Endothelial cell (in vitro differentiated cells): ENCODE data around the gene TMEM163. TPM values are rescaled to one million over a fixed set of nuclear protein-coding genes. Genes with fewer than 3 reads are reported as not detected.
A peak's percentile ranks its signal among the peaks of the same experiment; 100 is the strongest.

Experiments used
- DNase-seq: peaks from one replicate; pipeline ENCODE4 v3.0.0; 2021; ENCODE audit warnings: low spot score
- H3K27ac Mint-ChIP-seq: one replicate; pipeline ENCODE4 v1.8.0; 2021; ENCODE audit warnings: mixed read lengths, inconsistent platforms; ENCODE audit not compliant: unreplicated experiment
- H3K27me3 Mint-ChIP-seq: one replicate; pipeline ENCODE4 v1.8.0; 2021; ENCODE audit warnings: mild to moderate bottlenecking, moderate library complexity, mixed read lengths, inconsistent platforms; ENCODE audit not compliant: unreplicated experiment
- H3K36me3 Mint-ChIP-seq: one replicate; pipeline ENCODE4 v1.8.0; 2021; ENCODE audit warnings: mild to moderate bottlenecking, low read depth, mixed read lengths, inconsistent platforms; ENCODE audit not compliant: unreplicated experiment
- H3K4me1 Mint-ChIP-seq: one replicate; pipeline ENCODE4 v1.8.0; 2021; ENCODE audit warnings: mild to moderate bottlenecking, mixed read lengths, inconsistent platforms; ENCODE audit not compliant: unreplicated experiment
- H3K4me3 Mint-ChIP-seq: one replicate; pipeline ENCODE4 v1.8.0; 2021; ENCODE audit warnings: mild to moderate bottlenecking, mixed read lengths, inconsistent platforms; ENCODE audit not compliant: unreplicated experiment
- H3K9me3 Mint-ChIP-seq: one replicate; pipeline ENCODE4 v1.8.0; 2021; ENCODE audit warnings: mixed read lengths, inconsistent platforms; ENCODE audit not compliant: unreplicated experiment
- total RNA-seq: library from RNA; stranded (reverse); fragmentation: NEBNext Ultra II Directional; extraction: Animal tissue kit (Norgen Biotek cat#: 25700); gene quantifications from one replicate; pipeline ENCODE4 v1.2.1, GENCODE V29; 2021; ENCODE audit not compliant: unreplicated experiment
- TF ChIP-seq, protein P1 (sequence below): fragments of 200-600 bp; sonication (generic); IDR thresholded peaks from one replicate; pipeline ENCODE4 v1.5.0; 2021; ENCODE audit warnings: antibody characterized with exemption; ENCODE audit not compliant: unreplicated experiment

Gene TMEM163
- total RNA-seq, 1 donor from 2014 or later = 150 TPM

DNA sequence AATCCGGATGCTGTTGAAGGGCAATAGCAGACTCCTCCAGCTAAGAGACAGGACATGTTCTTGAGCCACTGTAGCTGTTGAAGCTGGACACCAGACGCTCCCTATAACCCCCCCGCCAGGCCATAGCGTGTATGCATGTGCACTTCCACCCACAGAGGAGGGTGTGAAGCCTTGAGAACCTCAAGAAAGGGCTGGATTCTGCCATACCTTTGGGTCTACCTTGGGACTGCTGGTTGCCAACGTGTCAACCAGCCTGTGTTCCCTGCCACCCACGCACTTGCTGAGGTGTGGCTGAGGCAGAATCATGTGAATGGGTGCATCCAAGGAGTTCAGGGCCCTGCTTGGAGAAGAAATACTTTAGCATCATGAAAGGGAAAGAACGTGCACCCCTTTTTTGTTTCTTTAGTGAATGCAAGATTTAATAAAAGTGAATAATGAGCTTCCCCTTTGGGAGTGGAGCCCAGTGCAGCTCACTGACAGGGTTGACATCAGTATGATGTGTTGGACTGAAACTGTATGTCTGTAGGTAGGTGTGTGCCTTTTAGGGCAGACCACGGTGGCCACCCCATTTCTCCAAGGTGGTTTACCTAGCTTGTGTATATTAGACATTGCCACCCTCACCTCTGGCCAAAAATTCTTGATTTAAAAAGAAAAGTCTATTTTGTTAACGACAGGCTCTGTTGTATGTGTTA is 266.6 kb downstream of the TMEM163 start:
- DNase-seq = no peak
- peak overlapping the region; percentile 11 for H3K27ac Mint-ChIP-seq

DNA sequence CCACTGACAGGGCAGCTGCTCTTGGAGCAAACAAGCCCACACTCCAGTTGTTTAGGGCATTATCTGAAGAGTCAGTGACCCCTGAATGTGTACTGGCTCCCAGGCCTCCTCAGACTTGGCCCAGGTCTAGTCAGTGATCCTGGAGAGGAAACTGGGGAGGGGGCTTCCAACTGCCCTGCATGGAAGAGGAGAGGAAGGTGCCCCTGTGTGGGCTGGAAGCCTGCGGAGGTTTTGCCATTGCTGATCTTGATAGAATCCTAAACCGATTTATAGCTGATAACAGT is 267.5 kb downstream of the TMEM163 start:
- TF ChIP-seq, protein P1, sequence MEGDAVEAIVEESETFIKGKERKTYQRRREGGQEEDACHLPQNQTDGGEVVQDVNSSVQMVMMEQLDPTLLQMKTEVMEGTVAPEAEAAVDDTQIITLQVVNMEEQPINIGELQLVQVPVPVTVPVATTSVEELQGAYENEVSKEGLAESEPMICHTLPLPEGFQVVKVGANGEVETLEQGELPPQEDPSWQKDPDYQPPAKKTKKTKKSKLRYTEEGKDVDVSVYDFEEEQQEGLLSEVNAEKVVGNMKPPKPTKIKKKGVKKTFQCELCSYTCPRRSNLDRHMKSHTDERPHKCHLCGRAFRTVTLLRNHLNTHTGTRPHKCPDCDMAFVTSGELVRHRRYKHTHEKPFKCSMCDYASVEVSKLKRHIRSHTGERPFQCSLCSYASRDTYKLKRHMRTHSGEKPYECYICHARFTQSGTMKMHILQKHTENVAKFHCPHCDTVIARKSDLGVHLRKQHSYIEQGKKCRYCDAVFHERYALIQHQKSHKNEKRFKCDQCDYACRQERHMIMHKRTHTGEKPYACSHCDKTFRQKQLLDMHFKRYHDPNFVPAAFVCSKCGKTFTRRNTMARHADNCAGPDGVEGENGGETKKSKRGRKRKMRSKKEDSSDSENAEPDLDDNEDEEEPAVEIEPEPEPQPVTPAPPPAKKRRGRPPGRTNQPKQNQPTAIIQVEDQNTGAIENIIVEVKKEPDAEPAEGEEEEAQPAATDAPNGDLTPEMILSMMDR = no peak
- Mint-ChIP-seq H3K4me1 (peaks cover 16% of the 10 kb centered on the region), H3K27ac (no peak overlapping the region), H3K9me3 (no peaks in the 10 kb centered on the region), H3K36me3 (peaks cover 55% of the 10 kb centered on the region), H3K4me3 (peak overlapping the region; percentile 65), H3K27me3 (peaks cover 31% of the 10 kb centered on the region)
- DNase-seq = no peak

More for the DNA sequence above, 266.6 kb downstream of the TMEM163 start:
- Mint-ChIP-seq H3K4me1 (peaks cover 13% of the 10 kb centered on the region), H3K36me3 (peaks cover 48% of the 10 kb centered on the region), H3K27me3 (peaks cover 26% of the 10 kb centered on the region), H3K4me3 (peak overlapping the region; percentile 54), H3K9me3 (no peaks in the 10 kb centered on the region)
- TF ChIP-seq, protein P1 = no peak

DNA sequence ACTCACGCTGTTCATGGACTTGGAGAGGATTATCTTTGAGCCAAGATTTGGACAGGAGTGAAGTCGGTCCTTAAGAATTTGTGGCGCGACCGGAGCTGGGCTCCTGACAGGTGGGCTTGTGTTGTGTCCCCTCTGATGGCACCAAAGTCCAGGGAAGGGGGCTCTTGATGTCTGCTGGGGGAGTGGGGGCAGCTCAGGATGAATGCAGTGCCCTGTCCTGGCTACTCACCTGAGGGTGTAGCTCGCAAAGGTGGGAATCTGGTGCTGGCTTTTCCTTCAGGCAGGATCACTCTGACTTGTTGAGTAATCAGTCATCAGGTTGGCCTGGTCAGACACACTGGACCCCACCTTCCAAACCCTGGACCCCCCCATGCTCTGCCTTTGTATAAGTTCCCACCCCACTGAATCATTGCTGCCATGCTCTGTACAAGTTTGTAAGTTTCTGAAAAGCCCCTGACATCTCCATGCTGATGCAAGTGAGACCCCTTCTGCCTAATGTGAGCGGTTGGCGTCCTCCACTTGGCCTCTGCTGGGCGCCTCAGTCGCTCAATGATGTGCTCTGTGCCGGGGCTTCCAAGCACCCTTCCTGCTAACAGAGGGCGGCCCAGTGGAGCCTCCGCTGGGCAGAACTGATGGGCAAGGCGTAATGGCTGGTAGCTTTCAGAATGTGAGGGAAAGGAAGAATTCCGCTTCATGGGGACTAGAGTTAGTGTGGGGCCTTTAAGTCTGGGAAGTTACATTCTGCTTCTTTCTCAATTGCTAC is 268.9 kb downstream of the TMEM163 start:
- H3K9me3 Mint-ChIP-seq = no peaks in the 10 kb centered on the region
- DNase-seq = no peak
- peak overlapping the region; percentile 64 for H3K27ac Mint-ChIP-seq
- peaks cover 16% of the 10 kb centered on the region for H3K4me1 Mint-ChIP-seq
- peaks cover 47% of the 10 kb centered on the region for H3K36me3 Mint-ChIP-seq
- TF ChIP-seq, protein P1 = no peak
- H3K27me3 Mint-ChIP-seq = peaks cover 29% of the 10 kb centered on the region
- peak overlapping the region; percentile 27 for H3K4me3 Mint-ChIP-seq

DNA sequence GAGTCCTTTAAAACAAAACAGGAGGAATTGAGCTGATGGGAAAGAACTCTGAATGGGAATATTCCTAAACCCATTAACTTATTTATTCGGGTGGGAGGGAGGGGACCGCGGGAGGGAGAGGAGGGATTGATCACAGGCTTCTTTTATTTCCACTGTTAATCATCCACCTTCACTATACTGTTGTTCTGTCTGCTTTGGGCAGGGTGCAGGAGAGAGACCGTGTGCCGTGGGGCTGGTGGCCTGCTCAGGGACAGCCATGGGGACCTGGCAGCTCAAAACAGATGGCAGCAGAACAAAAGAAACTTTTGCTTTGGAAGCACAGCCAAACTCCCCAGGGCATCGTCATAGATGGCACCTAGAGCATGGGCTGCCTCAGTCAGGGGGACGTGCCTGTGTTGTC is 269.6 kb downstream of the TMEM163 start:
- DNase-seq = no peak
- H3K27me3 Mint-ChIP-seq = peaks cover 29% of the 10 kb centered on the region
- TF ChIP-seq, protein P1 = no peak
- no peak overlapping the region for H3K4me3 Mint-ChIP-seq
- peaks cover 20% of the 10 kb centered on the region for H3K4me1 Mint-ChIP-seq
- no peaks in the 10 kb centered on the region for H3K9me3 Mint-ChIP-seq
- no peak overlapping the region for H3K27ac Mint-ChIP-seq
- peaks cover 47% of the 10 kb centered on the region for H3K36me3 Mint-ChIP-seq

DNA sequence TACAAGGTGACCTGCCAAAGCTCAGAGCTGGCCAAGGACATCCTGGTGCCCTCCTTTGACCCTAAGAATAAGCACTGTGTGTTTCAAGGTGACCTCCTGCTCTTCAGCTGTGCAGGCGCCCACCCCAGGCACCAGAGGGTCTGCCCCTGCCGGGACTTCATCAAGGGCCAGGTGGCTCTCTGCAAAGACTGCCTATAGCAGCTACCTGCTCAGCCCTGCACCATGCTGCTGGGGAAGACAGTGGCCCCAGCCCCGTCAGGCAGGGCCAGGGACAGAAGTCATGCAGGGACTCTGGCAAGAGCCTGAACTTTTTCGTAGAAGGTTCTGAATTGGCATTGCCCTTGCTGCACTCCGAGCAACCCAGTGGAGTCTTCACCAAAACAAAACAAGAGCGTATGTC is 270.1 kb downstream of the TMEM163 start:
- Mint-ChIP-seq H3K27me3 (peaks cover 29% of the 10 kb centered on the region), H3K36me3 (peaks cover 44% of the 10 kb centered on the region), H3K27ac (no peak overlapping the region), H3K4me1 (peaks cover 20% of the 10 kb centered on the region), H3K4me3 (no peak overlapping the region), H3K9me3 (no peaks in the 10 kb centered on the region)
- DNase-seq = no peak
- TF ChIP-seq, protein P1 = no peak
